GM15510 (cell line): ENCODE measurements around the gene TBXA2R.

Experiments used
- POLR2A ChIP-seq: IDR thresholded peaks from 3 replicates; pipeline ENCODE4 v1.6.1; 2011; ENCODE audit warnings: borderline replicate concordance; ENCODE audit not compliant: insufficient read length; ENCODE audit errors: extremely low read depth

The TBXA2R gene

GRCh38 chr19:3631053-3631861, 24.6 kb upstream of the TBXA2R start:
- TF ChIP-seq POLR2A, result no peak

- TF ChIP-seq POLR2A, result no peak
Observed at GRCh38 chr19:3627351-3627723, 20.7 kb upstream of the TBXA2R start.

GRCh38 chr19:3626473-3627350, 20.0 kb upstream of the TBXA2R start, which contains the start of gene CACTIN:
CACTIN (minus strand) TSS chr19:3626790; CDS start chr19:3626762, 28 bp downstream.
- peak; percentile 96 for TF ChIP-seq POLR2A

DNA sequence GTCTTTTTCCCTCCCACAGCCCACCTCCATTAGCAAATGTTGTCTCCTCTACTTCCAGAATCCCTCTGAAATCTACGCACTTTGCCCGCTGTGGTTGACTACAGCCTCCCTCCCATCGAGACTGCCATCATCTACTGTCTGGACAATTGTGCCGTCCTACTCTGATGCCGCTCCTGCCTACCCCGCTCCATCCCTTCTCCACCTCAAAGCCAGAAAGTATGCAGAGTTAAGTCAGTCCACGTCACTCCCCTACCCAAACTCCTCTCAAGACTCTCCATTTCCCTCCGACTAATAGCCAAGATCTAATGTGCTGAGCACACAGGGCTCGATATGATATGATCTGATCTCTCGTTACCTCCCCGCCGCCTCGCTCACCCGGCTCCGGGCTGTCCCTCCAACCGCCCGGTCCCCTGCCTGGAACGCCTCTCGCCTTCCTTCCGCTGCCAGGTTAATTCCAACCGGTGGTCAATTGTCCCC, 19.4 kb upstream of the TBXA2R start:
- TF ChIP-seq POLR2A, result no peak

DNA sequence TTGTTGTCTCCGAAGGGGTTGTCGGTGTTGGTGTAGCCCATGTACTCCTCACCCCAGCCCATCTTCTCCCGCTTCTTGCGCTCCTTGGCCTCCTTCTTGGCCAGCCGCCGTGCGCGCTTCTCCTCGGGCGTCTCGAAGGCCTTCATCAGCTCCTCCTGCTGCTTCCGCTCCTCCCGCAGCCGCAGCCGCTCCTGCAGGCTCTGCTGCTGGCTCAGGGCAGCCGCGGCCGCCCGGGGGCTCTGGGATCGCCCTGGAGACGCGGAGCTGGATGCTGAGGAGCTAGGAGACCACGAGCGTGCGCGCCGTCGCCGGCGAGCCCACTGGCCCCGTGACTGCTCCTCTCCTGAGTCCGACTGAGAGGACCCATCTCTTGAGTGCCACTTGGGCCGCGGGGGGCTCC, 17.0 kb upstream of the TBXA2R start:
- TF ChIP-seq POLR2A, result no peak

DNA sequence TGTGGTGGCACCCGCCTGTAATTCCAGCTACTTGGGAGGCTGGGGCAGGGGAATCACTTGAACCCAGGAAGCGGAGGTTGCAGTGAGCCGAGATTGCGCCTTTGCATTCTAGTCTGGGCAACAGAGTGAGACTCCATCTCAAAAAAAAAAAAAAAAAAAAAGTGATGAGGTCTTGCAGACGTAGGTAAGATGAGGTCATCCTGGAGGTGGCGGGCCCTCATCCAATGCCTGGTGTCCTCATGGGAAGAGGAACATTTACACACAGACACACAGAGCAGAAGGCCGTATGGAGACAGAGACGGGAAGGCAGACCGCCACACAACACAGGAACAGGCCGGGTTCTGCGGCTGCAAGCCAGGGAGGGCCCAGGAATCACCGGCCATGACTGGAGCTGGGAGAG, 15.5 kb upstream of the TBXA2R start:
- TF ChIP-seq POLR2A, result no peak

DNA sequence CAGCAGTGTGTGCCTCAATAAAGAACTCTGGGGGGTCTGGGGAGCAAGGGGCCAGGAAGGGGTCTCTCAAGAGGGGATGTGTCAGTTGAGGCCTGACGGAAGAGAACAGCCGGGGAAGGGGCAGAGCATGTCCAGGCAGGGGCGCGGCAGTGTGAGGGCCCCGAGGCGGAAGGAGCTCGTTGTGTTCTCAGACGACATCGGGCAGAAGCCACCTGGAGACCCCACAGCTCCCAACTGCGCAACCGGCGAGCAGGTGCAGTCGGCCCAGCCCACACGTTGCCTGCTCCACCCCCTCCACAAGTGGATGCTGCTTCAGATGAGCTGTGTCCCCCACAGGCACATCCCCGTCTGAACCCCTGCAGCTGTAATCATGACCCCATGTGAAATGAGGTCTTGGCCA, 15.0 kb upstream of the TBXA2R start:
- no peak for TF ChIP-seq POLR2A

- TF ChIP-seq POLR2A, result no peak
Observed at GRCh38 chr19:3620817-3621547, 14.3 kb upstream of the TBXA2R start.

GRCh38 chr19:3620145-3620816, 13.6 kb upstream of the TBXA2R start:
- TF ChIP-seq POLR2A, result no peak

DNA sequence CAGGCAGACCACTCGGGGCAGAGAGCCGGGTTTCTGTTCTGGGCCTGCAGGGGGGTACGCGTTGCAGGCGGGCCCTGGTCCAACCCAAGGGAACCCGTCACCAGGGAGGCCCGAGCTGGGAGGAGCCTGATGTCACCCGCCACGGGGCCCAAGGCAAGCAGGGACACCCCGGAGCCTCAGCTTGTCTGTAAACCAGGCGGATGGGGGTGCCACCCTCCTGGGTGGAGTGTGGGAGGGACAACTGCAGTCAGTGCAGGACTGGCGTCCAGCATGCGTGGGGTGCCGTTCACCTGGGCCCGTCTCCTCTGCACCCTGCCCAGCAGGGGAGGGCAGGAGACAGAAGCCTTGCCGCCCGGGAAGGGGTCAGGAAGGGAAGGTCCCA, 12.9 kb upstream of the TBXA2R start:
- no peak for TF ChIP-seq POLR2A

GRCh38 chr19:3618811-3619630, 12.3 kb upstream of the TBXA2R start:
- no peak for TF ChIP-seq POLR2A

GRCh38 chr19:3618144-3618810, 11.6 kb upstream of the TBXA2R start:
- no peak for TF ChIP-seq POLR2A

DNA sequence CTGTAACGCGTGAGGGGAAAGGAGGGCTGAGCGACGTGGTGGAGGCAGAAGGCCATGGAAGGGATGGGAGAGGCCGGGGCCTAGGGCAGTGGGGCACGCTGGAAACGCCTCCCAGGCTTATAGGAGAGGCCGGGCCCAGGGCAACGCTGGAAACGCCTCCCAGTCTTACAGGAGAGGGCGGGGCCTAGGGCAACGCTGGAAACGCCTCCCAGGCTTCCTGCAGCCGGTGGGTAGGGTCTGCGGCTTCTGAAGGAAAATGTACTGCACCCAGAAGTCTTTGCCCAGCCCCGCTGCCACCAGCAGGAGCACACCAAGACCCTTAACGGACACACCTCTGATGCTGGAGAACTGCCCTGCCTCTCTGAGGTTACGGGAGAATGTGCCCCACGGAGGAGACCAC, 10.8 kb upstream of the TBXA2R start:
- no peak for TF ChIP-seq POLR2A
